ENCODE measurements around the gene CDH23. TPM values are rescaled to one million over a fixed set of nuclear protein-coding genes. Genes with fewer than 3 reads are reported as not detected.

Gene CDH23
- total RNA-seq, 1 donor: 0.36 TPM

GRCh38 chr10:71664585-71664984 lies 267.9 kb downstream of the CDH23 start:
- no peak for DNase-seq (ENCODE audit: insufficient read length, low spot score, missing footprints)
- H3K27me3 ChIP-seq (ENCODE audit: insufficient read depth, low read length): no peaks in the 10 kb centered on the region
- TF ChIP-seq CTCF (IDR thresholded peaks at IDR 0.05; ENCODE audit: extremely low read depth, low read depth, low read length): no peak
- no peaks in the 10 kb centered on the region for H3K9me3 ChIP-seq (ENCODE audit: low read depth, low read length)
- H3K27ac ChIP-seq (ENCODE audit: low read depth, low read length): no peak overlapping the region
- no peak overlapping the region for H2AFZ ChIP-seq (ENCODE audit: low read length)
- H3K4me3 ChIP-seq (ENCODE audit: insufficient read depth, low read length): no peak overlapping the region
- no peaks in the 10 kb centered on the region for H3K4me1 ChIP-seq (ENCODE audit: insufficient read depth, low read length)
- no peaks in the 10 kb centered on the region for H4K20me1 ChIP-seq (ENCODE audit: insufficient read depth, low read length)
- no peak overlapping the region for H3K4me2 ChIP-seq (ENCODE audit: insufficient read depth, low read length)
- H3K79me2 ChIP-seq (ENCODE audit: insufficient read depth, low read length): no peaks in the 10 kb centered on the region
- H3K36me3 ChIP-seq (ENCODE audit: insufficient read depth, low read length): no peaks in the 10 kb centered on the region

GRCh38 chr10:71665456-71665855 lies 268.7 kb downstream of the CDH23 start:
- Histone ChIP-seq H3K4me1 (ENCODE audit: insufficient read depth, low read length) (no peaks in the 10 kb centered on the region), H3K27ac (ENCODE audit: low read depth, low read length) (no peak overlapping the region), H3K4me2 (ENCODE audit: insufficient read depth, low read length) (no peak overlapping the region), H2AFZ (ENCODE audit: low read length) (no peak overlapping the region), H4K20me1 (ENCODE audit: insufficient read depth, low read length) (no peaks in the 10 kb centered on the region), H3K4me3 (ENCODE audit: insufficient read depth, low read length) (no peak overlapping the region), H3K79me2 (ENCODE audit: insufficient read depth, low read length) (no peaks in the 10 kb centered on the region), H3K9me3 (ENCODE audit: low read depth, low read length) (no peaks in the 10 kb centered on the region), H3K36me3 (ENCODE audit: insufficient read depth, low read length) (no peaks in the 10 kb centered on the region), H3K27me3 (ENCODE audit: insufficient read depth, low read length) (no peaks in the 10 kb centered on the region)
- no peak for TF ChIP-seq CTCF (IDR thresholded peaks at IDR 0.05; ENCODE audit: extremely low read depth, low read depth, low read length)
- DNase-seq (ENCODE audit: insufficient read length, low spot score, missing footprints): no peak

- TF ChIP-seq CTCF (IDR thresholded peaks at IDR 0.05; ENCODE audit: extremely low read depth, low read depth, low read length): no peak
- no peak overlapping the region for H3K4me3 ChIP-seq (ENCODE audit: insufficient read depth, low read length)
- H3K36me3 ChIP-seq (ENCODE audit: insufficient read depth, low read length): no peaks in the 10 kb centered on the region
- DNase-seq (ENCODE audit: insufficient read length, low spot score, missing footprints): no peak
- no peak overlapping the region for H3K4me2 ChIP-seq (ENCODE audit: insufficient read depth, low read length)
- no peak overlapping the region for H3K27ac ChIP-seq (ENCODE audit: low read depth, low read length)
- H2AFZ ChIP-seq (ENCODE audit: low read length): no peak overlapping the region
- H4K20me1 ChIP-seq (ENCODE audit: insufficient read depth, low read length): no peaks in the 10 kb centered on the region
- H3K27me3 ChIP-seq (ENCODE audit: insufficient read depth, low read length): no peaks in the 10 kb centered on the region
- no peaks in the 10 kb centered on the region for H3K4me1 ChIP-seq (ENCODE audit: insufficient read depth, low read length)
- H3K9me3 ChIP-seq (ENCODE audit: low read depth, low read length): no peaks in the 10 kb centered on the region
- no peaks in the 10 kb centered on the region for H3K79me2 ChIP-seq (ENCODE audit: insufficient read depth, low read length)
These were observed 270.1 kb downstream of the CDH23 start for GRCh38 chr10:71666639-71667386.

DNA sequence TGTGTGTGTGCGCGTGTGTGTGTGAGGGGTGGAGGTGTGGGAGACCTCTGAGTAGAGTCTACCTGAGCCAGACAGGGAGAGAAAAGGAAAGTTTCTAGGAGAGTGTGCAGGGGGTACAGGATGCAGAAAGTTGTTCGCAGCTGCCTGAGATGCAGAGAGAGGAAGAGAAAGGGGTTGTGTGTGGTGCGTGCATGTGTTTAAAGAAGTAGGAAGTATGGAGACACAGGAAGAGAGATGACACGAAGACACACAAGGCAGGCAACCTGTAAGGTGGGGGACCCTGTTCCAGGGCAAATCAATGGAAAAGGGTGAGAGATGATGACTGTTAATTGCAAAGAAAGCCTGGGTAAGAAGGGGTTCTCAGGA lies 270.6 kb downstream of the CDH23 start:
- Histone ChIP-seq H3K4me2 (ENCODE audit: insufficient read depth, low read length) (no peak overlapping the region), H4K20me1 (ENCODE audit: insufficient read depth, low read length) (no peaks in the 10 kb centered on the region), H2AFZ (ENCODE audit: low read length) (no peak overlapping the region), H3K36me3 (ENCODE audit: insufficient read depth, low read length) (no peaks in the 10 kb centered on the region), H3K27ac (ENCODE audit: low read depth, low read length) (no peak overlapping the region), H3K9me3 (ENCODE audit: low read depth, low read length) (no peaks in the 10 kb centered on the region), H3K79me2 (ENCODE audit: insufficient read depth, low read length) (no peaks in the 10 kb centered on the region), H3K27me3 (ENCODE audit: insufficient read depth, low read length) (no peaks in the 10 kb centered on the region), H3K4me1 (ENCODE audit: insufficient read depth, low read length) (no peaks in the 10 kb centered on the region), H3K4me3 (ENCODE audit: insufficient read depth, low read length) (no peak overlapping the region)
- TF ChIP-seq CTCF (IDR thresholded peaks at IDR 0.05; ENCODE audit: extremely low read depth, low read depth, low read length): no peak
- DNase-seq (ENCODE audit: insufficient read length, low spot score, missing footprints): no peak
